Adrenal gland (tissue), 5 donors: ENCODE results near the gene EXOC4.

Experiments used
- CTCF ChIP-seq, 6 experiments: fragments of 450-650 bp in 4 of 6; fragments of 200-600 bp in 2 of 6; sonication (generic) in 1 of 6; IDR thresholded peaks; 1 replicate in 5 of 6; 2 replicates in 1 of 6; pipeline versions ENCODE4 v1.5.1 to v1.8.0; 2016 to 2021; ENCODE audit warnings: antibody characterized with exemption in 6 of 6, mild to moderate bottlenecking in 2 of 6, moderate library complexity in 1 of 6
- POLR2A ChIP-seq, 2 donors: fragments of 450-650 bp; IDR thresholded peaks; one replicate each; pipeline ENCODE4 v1.6.1; 2017; ENCODE audit warnings: antibody characterized with exemption in 2 of 2, mild to moderate bottlenecking in 2 of 2, moderate library complexity in 1 of 2
- donor health status: DM: no; HTN: no; CAD: no.

GRCh38 chr7:133775201-133775600 is 522.3 kb downstream of the EXOC4 start:
- TF ChIP-seq POLR2A (IDR thresholded peaks at IDR 0.05) = no peak
- no peak for TF ChIP-seq CTCF (IDR thresholded peaks at IDR 0.05)
